GM12875 (cell line): ENCODE results near the gene KCNAB3.

Source experiments
- H3K4me3 ChIP-seq: one replicate; pipeline ENCODE4 v1.5.1; 2011; ENCODE audit warnings: low read depth, low read length, control low read depth
- CTCF ChIP-seq: IDR thresholded peaks from 2 replicates; pipeline ENCODE4 v1.5.1; 2011; ENCODE audit warnings: low read depth, mild to moderate bottlenecking, control low read depth, inconsistent platforms, low read length, moderate library complexity, borderline replicate concordance; ENCODE audit not compliant: insufficient read depth

KCNAB3 gene

GRCh38 chr17:7930841-7931631 lies 1.4 kb upstream of the KCNAB3 start:
- peak overlapping the region; percentile 95 for H3K4me3 ChIP-seq
- TF ChIP-seq CTCF: no peak

GRCh38 chr17:7927596-7927995 lies 2.1 kb downstream of the KCNAB3 start:
- no peak for TF ChIP-seq CTCF
- no peak overlapping the region for H3K4me3 ChIP-seq

GRCh38 chr17:7922845-7923628 lies 6.6 kb downstream of the KCNAB3 start:
- H3K4me3 ChIP-seq: peak overlapping the region; percentile 44
- TF ChIP-seq CTCF: no peak

- no peak overlapping the region for H3K4me3 ChIP-seq
- TF ChIP-seq CTCF: no peak
These were observed 7.3 kb downstream of the KCNAB3 start for GRCh38 chr17:7922269-7922844.

GRCh38 chr17:7916808-7917207 lies 12.8 kb downstream of the KCNAB3 start:
- no peak overlapping the region for H3K4me3 ChIP-seq
- no peak for TF ChIP-seq CTCF

- TF ChIP-seq CTCF: no peak
- no peak overlapping the region for H3K4me3 ChIP-seq
These were observed 13.3 kb downstream of the KCNAB3 start for GRCh38 chr17:7916385-7916682.
